ENCODE data around the gene RINL.
A peak's percentile ranks its signal among the peaks of the same experiment; 100 is the strongest.

Gene RINL

DNA sequence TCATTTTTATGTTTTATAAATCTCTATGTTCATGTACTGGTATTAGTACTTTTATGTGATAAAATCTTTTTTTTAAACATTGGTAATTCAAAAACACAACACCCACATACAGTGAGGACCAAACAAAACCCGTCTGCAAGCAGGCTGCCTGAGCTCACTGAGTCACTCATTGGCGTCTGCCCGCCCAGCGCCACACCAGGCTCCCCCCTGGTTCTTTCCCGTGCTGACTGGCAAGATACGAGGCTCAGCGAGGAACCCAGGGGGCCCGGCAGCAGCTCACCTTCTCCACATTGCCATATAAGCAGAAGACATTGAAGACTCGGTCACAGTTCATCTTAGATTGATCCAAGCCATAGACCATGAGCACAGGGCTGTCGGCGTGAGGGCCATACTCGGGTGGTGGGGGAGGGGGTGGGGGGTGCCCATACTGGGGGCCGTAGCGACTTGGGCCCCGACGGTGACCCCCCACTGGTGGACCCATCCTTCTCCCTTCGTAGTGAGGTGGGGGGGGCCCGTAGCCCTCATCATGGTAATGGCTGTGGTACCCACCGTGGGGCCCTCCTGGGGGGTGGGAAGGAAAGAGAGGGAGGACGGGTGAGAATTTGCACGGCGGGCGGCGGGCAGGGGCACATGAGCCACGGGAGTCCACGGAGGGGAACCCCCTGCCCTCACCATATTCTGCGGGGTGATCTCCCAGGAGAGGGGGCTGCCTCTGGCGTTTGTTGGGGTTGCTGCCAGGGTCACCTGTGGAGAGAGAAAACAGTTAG is 38.1 kb downstream of the RINL start:
- H3K4me2 ChIP-seq (ENCODE audit: low read length): no peak overlapping the region
- no peaks in the 10 kb centered on the region for H3K9me3 ChIP-seq (ENCODE audit: low read length)
- H3K79me2 ChIP-seq (ENCODE audit: insufficient read depth, low read length): no peaks in the 10 kb centered on the region
- H3K36me3 ChIP-seq (ENCODE audit: insufficient read depth, low read length): peaks cover 99% of the 10 kb centered on the region
- H3K9ac ChIP-seq (ENCODE audit: low read length): no peak overlapping the region
- H3K27ac ChIP-seq (ENCODE audit: low read depth, low read length, poor library complexity, severe bottlenecking): no peak overlapping the region
- H3K4me1 ChIP-seq (ENCODE audit: insufficient read depth, low read length, severe bottlenecking): peaks cover 7% of the 10 kb centered on the region
- H3K27me3 ChIP-seq (ENCODE audit: insufficient read depth, low read length): no peaks in the 10 kb centered on the region
- H4K20me1 ChIP-seq (ENCODE audit: insufficient read depth, low read length): peaks cover 3% of the 10 kb centered on the region; the same call in 1 of the 2 replicates
- TF ChIP-seq, protein P1, sequence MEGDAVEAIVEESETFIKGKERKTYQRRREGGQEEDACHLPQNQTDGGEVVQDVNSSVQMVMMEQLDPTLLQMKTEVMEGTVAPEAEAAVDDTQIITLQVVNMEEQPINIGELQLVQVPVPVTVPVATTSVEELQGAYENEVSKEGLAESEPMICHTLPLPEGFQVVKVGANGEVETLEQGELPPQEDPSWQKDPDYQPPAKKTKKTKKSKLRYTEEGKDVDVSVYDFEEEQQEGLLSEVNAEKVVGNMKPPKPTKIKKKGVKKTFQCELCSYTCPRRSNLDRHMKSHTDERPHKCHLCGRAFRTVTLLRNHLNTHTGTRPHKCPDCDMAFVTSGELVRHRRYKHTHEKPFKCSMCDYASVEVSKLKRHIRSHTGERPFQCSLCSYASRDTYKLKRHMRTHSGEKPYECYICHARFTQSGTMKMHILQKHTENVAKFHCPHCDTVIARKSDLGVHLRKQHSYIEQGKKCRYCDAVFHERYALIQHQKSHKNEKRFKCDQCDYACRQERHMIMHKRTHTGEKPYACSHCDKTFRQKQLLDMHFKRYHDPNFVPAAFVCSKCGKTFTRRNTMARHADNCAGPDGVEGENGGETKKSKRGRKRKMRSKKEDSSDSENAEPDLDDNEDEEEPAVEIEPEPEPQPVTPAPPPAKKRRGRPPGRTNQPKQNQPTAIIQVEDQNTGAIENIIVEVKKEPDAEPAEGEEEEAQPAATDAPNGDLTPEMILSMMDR (IDR thresholded peaks at IDR 0.05; ENCODE audit: low read length): no peak
- TF ChIP-seq EZH2 (IDR thresholded peaks at IDR 0.05; ENCODE audit: borderline replicate concordance, low read length): no peak
- peaks cover 17% of the 10 kb centered on the region for H3F3A ChIP-seq (ENCODE audit: insufficient read depth, low read length)
- H2AFZ ChIP-seq (ENCODE audit: low read length): no peak overlapping the region
- H3K4me3 ChIP-seq (ENCODE audit: low read depth, low read length, poor library complexity, severe bottlenecking): no peak overlapping the region
- H3K9me2 ChIP-seq (ENCODE audit: low read depth, low read length): no peaks in the 10 kb centered on the region

DNA sequence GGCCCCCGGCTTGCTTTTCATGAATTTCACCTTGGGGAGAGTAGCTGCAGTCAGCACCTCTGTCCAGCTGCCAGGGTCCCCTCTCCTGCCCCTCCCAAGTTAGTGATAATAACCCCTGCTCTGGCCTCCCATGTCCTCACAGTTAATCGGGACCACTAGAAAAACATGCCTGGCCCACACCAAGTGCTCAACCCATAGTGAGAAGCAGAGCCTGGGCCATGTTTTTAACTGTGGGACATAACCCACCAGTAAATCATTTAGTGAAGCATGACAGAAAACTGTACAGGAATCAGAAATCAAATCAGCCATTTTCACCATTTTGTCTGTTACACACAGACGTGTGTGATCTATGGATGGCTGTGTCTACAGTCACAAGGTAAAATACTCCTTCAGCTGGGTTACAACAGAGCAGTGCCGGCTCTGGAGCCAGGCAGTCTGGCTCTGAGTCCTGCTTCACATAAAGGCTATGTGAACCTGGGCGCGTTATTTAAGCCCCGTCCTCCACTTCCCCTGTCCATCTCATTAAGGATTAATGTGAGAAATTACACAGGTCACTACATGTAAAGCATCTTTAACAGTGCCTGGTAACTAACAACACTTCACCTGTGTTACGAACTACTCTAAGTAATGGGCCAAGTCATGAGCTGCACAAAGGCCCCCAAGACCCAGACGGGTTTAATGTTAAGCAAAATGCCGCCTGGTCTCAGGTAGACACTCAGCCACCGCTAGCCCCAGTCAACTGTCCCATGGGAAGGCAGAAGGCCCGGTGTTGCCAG is 38.9 kb downstream of the RINL start:
- H3K4me2 ChIP-seq (ENCODE audit: low read length): no peak overlapping the region
- no peaks in the 10 kb centered on the region for H3K9me3 ChIP-seq (ENCODE audit: low read length)
- no peak overlapping the region for H2AFZ ChIP-seq (ENCODE audit: low read length)
- no peaks in the 10 kb centered on the region for H3K27me3 ChIP-seq (ENCODE audit: insufficient read depth, low read length)
- H3F3A ChIP-seq (ENCODE audit: insufficient read depth, low read length): peaks cover 17% of the 10 kb centered on the region
- H3K36me3 ChIP-seq (ENCODE audit: insufficient read depth, low read length): peaks cover 90% of the 10 kb centered on the region
- no peak overlapping the region for H3K4me3 ChIP-seq (ENCODE audit: low read depth, low read length, poor library complexity, severe bottlenecking)
- no peaks in the 10 kb centered on the region for H3K9me2 ChIP-seq (ENCODE audit: low read depth, low read length)
- no peak overlapping the region for H3K9ac ChIP-seq (ENCODE audit: low read length)
- peaks cover 7% of the 10 kb centered on the region for H3K4me1 ChIP-seq (ENCODE audit: insufficient read depth, low read length, severe bottlenecking)
- H3K79me2 ChIP-seq (ENCODE audit: insufficient read depth, low read length): no peaks in the 10 kb centered on the region
- H3K27ac ChIP-seq (ENCODE audit: low read depth, low read length, poor library complexity, severe bottlenecking): no peak overlapping the region
- TF ChIP-seq, protein P1 (IDR thresholded peaks at IDR 0.05; ENCODE audit: low read length): no peak
- TF ChIP-seq EZH2 (IDR thresholded peaks at IDR 0.05; ENCODE audit: borderline replicate concordance, low read length): no peak
- H4K20me1 ChIP-seq (ENCODE audit: insufficient read depth, low read length): peaks cover 3% of the 10 kb centered on the region; the same call in 1 of the 2 replicates

DNA sequence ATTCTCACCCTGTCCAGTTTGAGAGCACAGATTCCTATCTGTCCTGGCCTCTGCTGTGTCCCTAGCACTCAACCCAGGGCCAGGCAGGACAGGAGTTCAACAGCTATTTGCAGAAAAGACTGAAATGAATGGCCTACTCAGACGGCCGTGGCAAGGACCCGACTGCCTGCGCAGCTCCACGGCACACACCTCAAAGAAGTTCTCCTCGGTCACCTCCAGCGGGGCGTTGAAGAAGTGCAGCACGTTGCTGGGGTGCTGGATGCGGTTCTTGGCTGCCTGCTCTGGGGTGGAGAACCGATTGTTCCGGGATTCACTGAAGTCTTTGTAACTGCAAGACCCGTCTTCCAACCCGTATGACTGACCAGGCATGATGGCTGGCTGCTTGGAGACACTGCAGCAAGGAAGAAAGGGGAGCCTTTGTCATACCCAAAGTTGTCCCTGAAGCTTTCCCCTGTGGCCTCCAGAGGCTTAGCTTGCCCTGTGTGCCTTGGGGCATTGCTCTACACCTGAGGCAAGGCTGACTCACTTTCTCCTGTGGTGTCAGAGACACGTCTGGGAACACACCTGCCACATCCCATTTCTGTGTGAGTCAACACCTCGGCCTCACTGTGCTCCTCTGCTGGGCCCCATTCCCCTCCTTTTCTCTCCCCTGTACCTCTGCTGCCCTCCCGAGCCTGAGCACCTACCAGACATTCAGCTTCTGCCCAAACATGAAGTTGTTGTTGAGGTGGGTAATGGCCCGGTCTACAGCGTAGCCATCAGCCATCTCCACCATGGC is 39.7 kb downstream of the RINL start:
- Histone ChIP-seq H3K4me1 (ENCODE audit: insufficient read depth, low read length, severe bottlenecking) (peaks cover 7% of the 10 kb centered on the region), H3K9me2 (ENCODE audit: low read depth, low read length) (no peaks in the 10 kb centered on the region), H3F3A (ENCODE audit: insufficient read depth, low read length) (peaks cover 17% of the 10 kb centered on the region), H3K27me3 (ENCODE audit: insufficient read depth, low read length) (no peaks in the 10 kb centered on the region), H4K20me1 (ENCODE audit: insufficient read depth, low read length) (peaks cover 3% of the 10 kb centered on the region; the same call in 1 of the 2 replicates), H3K9ac (ENCODE audit: low read length) (no peak overlapping the region), H3K4me3 (ENCODE audit: low read depth, low read length, poor library complexity, severe bottlenecking) (no peak overlapping the region), H3K27ac (ENCODE audit: low read depth, low read length, poor library complexity, severe bottlenecking) (peak overlapping the region; percentile 8), H3K9me3 (ENCODE audit: low read length) (no peaks in the 10 kb centered on the region), H3K36me3 (ENCODE audit: insufficient read depth, low read length) (peaks cover 83% of the 10 kb centered on the region), H2AFZ (ENCODE audit: low read length) (no peak overlapping the region), H3K79me2 (ENCODE audit: insufficient read depth, low read length) (no peaks in the 10 kb centered on the region), H3K4me2 (ENCODE audit: low read length) (no peak overlapping the region)
- TF ChIP-seq EZH2 (IDR thresholded peaks at IDR 0.05; ENCODE audit: borderline replicate concordance, low read length): no peak
- TF ChIP-seq, protein P1 (IDR thresholded peaks at IDR 0.05; ENCODE audit: low read length): no peak

Data from OCI-LY1 (cell line).